ENCODE measurements around the gene METTL17.
A peak's percentile ranks its signal among the peaks of the same experiment; 100 is the strongest.

METTL17 gene

GRCh38 chr14:21016413-21017190, 26.8 kb downstream of the METTL17 start:
- Histone ChIP-seq H3K9me3 (ENCODE audit: insufficient read depth, low read depth, low read length) (no peaks in the 10 kb centered on the region), H3K4me3 (ENCODE audit: low read length) (no peak overlapping the region), H3K27ac (ENCODE audit: low read depth, low read length) (no peak overlapping the region), H3K9ac (ENCODE audit: low read depth, low read length) (no peak overlapping the region), H3K36me3 (ENCODE audit: insufficient read depth, low read length) (no peaks in the 10 kb centered on the region; the same call in 1 of the 2 replicates), H3K27me3 (ENCODE audit: insufficient read depth, low read length) (0 out of 2 replicates have a peak, but pooled peaks cover 3% of the 10 kb centered on the region), H3K4me1 (ENCODE audit: insufficient read depth, low read length) (peaks cover 4% of the 10 kb centered on the region; the same call in 1 of the 2 replicates)
- WGBS, result 87% methylated on average over 9 of the region's 9 CpGs

- H3K9me3 ChIP-seq (ENCODE audit: insufficient read depth, low read depth, low read length), result no peaks in the 10 kb centered on the region
- H3K27ac ChIP-seq (ENCODE audit: low read depth, low read length), result no peak overlapping the region
- H3K4me1 ChIP-seq (ENCODE audit: insufficient read depth, low read length), result peaks cover 4% of the 10 kb centered on the region; the same call in 1 of the 2 replicates
- H3K9ac ChIP-seq (ENCODE audit: low read depth, low read length), result no peak overlapping the region
- no peaks in the 10 kb centered on the region; the same call in 1 of the 2 replicates for H3K36me3 ChIP-seq (ENCODE audit: insufficient read depth, low read length)
- peaks cover 10% of the 10 kb centered on the region for H3K27me3 ChIP-seq (ENCODE audit: insufficient read depth, low read length)
- WGBS, result 88% methylated on average over 28 of the region's 28 CpGs
- H3K4me3 ChIP-seq (ENCODE audit: low read length), result no peak overlapping the region
Measured at GRCh38 chr14:21017528-21018245, 27.9 kb downstream of the METTL17 start.

- 84% methylated on average over 7 of the region's 7 CpGs for WGBS
- Histone ChIP-seq H3K9me3 (ENCODE audit: insufficient read depth, low read depth, low read length) (no peaks in the 10 kb centered on the region), H3K4me1 (ENCODE audit: insufficient read depth, low read length) (peaks cover 9% of the 10 kb centered on the region; the same call in 1 of the 2 replicates), H3K4me3 (ENCODE audit: low read length) (no peak overlapping the region), H3K9ac (ENCODE audit: low read depth, low read length) (no peak overlapping the region), H3K27ac (ENCODE audit: low read depth, low read length) (no peak overlapping the region), H3K36me3 (ENCODE audit: insufficient read depth, low read length) (no peaks in the 10 kb centered on the region; the same call in 1 of the 2 replicates), H3K27me3 (ENCODE audit: insufficient read depth, low read length) (peaks cover 14% of the 10 kb centered on the region)
Measured at GRCh38 chr14:21018286-21018685, 28.5 kb downstream of the METTL17 start.

GRCh38 chr14:21018781-21019180, 29.0 kb downstream of the METTL17 start:
- H3K9me3 ChIP-seq (ENCODE audit: insufficient read depth, low read depth, low read length), result no peaks in the 10 kb centered on the region
- H3K36me3 ChIP-seq (ENCODE audit: insufficient read depth, low read length), result no peaks in the 10 kb centered on the region; the same call in 1 of the 2 replicates
- H3K4me1 ChIP-seq (ENCODE audit: insufficient read depth, low read length), result peaks cover 14% of the 10 kb centered on the region; the same call in 1 of the 2 replicates
- H3K27ac ChIP-seq (ENCODE audit: low read depth, low read length), result no peak overlapping the region
- peaks cover 19% of the 10 kb centered on the region for H3K27me3 ChIP-seq (ENCODE audit: insufficient read depth, low read length)
- H3K4me3 ChIP-seq (ENCODE audit: low read length), result no peak overlapping the region
- 100% methylated on average over 3 of the region's 3 CpGs for WGBS
- no peak overlapping the region for H3K9ac ChIP-seq (ENCODE audit: low read depth, low read length)

GRCh38 chr14:21019366-21019765, 29.6 kb downstream of the METTL17 start:
- Histone ChIP-seq H3K27me3 (ENCODE audit: insufficient read depth, low read length) (peaks cover 25% of the 10 kb centered on the region), H3K9me3 (ENCODE audit: insufficient read depth, low read depth, low read length) (no peaks in the 10 kb centered on the region), H3K9ac (ENCODE audit: low read depth, low read length) (no peak overlapping the region), H3K27ac (ENCODE audit: low read depth, low read length) (no peak overlapping the region), H3K4me1 (ENCODE audit: insufficient read depth, low read length) (peaks cover 14% of the 10 kb centered on the region; the same call in 1 of the 2 replicates), H3K4me3 (ENCODE audit: low read length) (no peak overlapping the region), H3K36me3 (ENCODE audit: insufficient read depth, low read length) (no peaks in the 10 kb centered on the region; the same call in 1 of the 2 replicates)
- 81% methylated on average over 1 of the region's 1 CpG for WGBS

GRCh38 chr14:21020977-21021545, 31.3 kb downstream of the METTL17 start:
- Histone ChIP-seq H3K9ac (ENCODE audit: low read depth, low read length) (no peak overlapping the region), H3K4me1 (ENCODE audit: insufficient read depth, low read length) (peaks cover 12% of the 10 kb centered on the region; the same call in 1 of the 2 replicates), H3K36me3 (ENCODE audit: insufficient read depth, low read length) (no peaks in the 10 kb centered on the region; the same call in 1 of the 2 replicates), H3K27me3 (ENCODE audit: insufficient read depth, low read length) (peaks cover 35% of the 10 kb centered on the region), H3K4me3 (ENCODE audit: low read length) (no peak overlapping the region), H3K27ac (ENCODE audit: low read depth, low read length) (no peak overlapping the region), H3K9me3 (ENCODE audit: insufficient read depth, low read depth, low read length) (no peaks in the 10 kb centered on the region)
- WGBS, result 93% methylated on average over 4 of the region's 5 CpGs

- 87% methylated on average over 5 of the region's 5 CpGs for WGBS
- Histone ChIP-seq H3K9ac (ENCODE audit: low read depth, low read length) (no peak overlapping the region), H3K4me1 (ENCODE audit: insufficient read depth, low read length) (peaks cover 25% of the 10 kb centered on the region), H3K9me3 (ENCODE audit: insufficient read depth, low read depth, low read length) (no peaks in the 10 kb centered on the region), H3K4me3 (ENCODE audit: low read length) (no peak overlapping the region), H3K36me3 (ENCODE audit: insufficient read depth, low read length) (no peaks in the 10 kb centered on the region; the same call in 1 of the 2 replicates), H3K27me3 (ENCODE audit: insufficient read depth, low read length) (peaks cover 41% of the 10 kb centered on the region), H3K27ac (ENCODE audit: low read depth, low read length) (no peak overlapping the region)
Measured at GRCh38 chr14:21022686-21023085, 32.9 kb downstream of the METTL17 start.

GRCh38 chr14:21023174-21023573, 33.4 kb downstream of the METTL17 start:
- Histone ChIP-seq H3K4me1 (ENCODE audit: insufficient read depth, low read length) (peaks cover 25% of the 10 kb centered on the region), H3K9me3 (ENCODE audit: insufficient read depth, low read depth, low read length) (no peaks in the 10 kb centered on the region), H3K27me3 (ENCODE audit: insufficient read depth, low read length) (peaks cover 41% of the 10 kb centered on the region), H3K4me3 (ENCODE audit: low read length) (no peak overlapping the region), H3K27ac (ENCODE audit: low read depth, low read length) (no peak overlapping the region), H3K36me3 (ENCODE audit: insufficient read depth, low read length) (no peaks in the 10 kb centered on the region), H3K9ac (ENCODE audit: low read depth, low read length) (no peak overlapping the region)
- 80% methylated on average over 7 of the region's 7 CpGs for WGBS

GRCh38 chr14:21023817-21024584, 34.2 kb downstream of the METTL17 start:
- no peaks in the 10 kb centered on the region for H3K36me3 ChIP-seq (ENCODE audit: insufficient read depth, low read length)
- 27% methylated on average over 17 of the region's 17 CpGs for WGBS
- H3K9me3 ChIP-seq (ENCODE audit: insufficient read depth, low read depth, low read length), result no peaks in the 10 kb centered on the region
- H3K9ac ChIP-seq (ENCODE audit: low read depth, low read length), result peak overlapping the region; percentile 70
- H3K4me1 ChIP-seq (ENCODE audit: insufficient read depth, low read length), result peaks cover 25% of the 10 kb centered on the region
- peak overlapping the region; percentile 85 for H3K4me3 ChIP-seq (ENCODE audit: low read length)
- H3K27ac ChIP-seq (ENCODE audit: low read depth, low read length), result no peak overlapping the region
- peaks cover 41% of the 10 kb centered on the region for H3K27me3 ChIP-seq (ENCODE audit: insufficient read depth, low read length)

- Histone ChIP-seq H3K27me3 (ENCODE audit: insufficient read depth, low read length) (peaks cover 41% of the 10 kb centered on the region), H3K9ac (ENCODE audit: low read depth, low read length) (peak within 1 kb of the TSS; percentile 70), H3K4me1 (ENCODE audit: insufficient read depth, low read length) (peaks cover 25% of the 10 kb centered on the region), H3K9me3 (ENCODE audit: insufficient read depth, low read depth, low read length) (no peaks in the 10 kb centered on the region), H3K27ac (ENCODE audit: low read depth, low read length) (peak within 1 kb of the TSS; percentile 90; the same call in 1 of the 2 replicates), H3K4me3 (ENCODE audit: low read length) (peak within 1 kb of the TSS; percentile 85), H3K36me3 (ENCODE audit: insufficient read depth, low read length) (no peaks in the 10 kb centered on the region)
- WGBS, result under 1% methylated on average over 67 of the region's 72 CpGs
Measured at GRCh38 chr14:21024585-21025370, 35.0 kb downstream of the METTL17 start, which contains the start of gene NDRG2. TSS of gene NDRG2 (minus strand) at chr14:21025061. CDS start at chr14:21023315, 1,746 bp downstream.
